Measurements from ENCODE around the gene EFEMP2.

Gene EFEMP2

DNA sequence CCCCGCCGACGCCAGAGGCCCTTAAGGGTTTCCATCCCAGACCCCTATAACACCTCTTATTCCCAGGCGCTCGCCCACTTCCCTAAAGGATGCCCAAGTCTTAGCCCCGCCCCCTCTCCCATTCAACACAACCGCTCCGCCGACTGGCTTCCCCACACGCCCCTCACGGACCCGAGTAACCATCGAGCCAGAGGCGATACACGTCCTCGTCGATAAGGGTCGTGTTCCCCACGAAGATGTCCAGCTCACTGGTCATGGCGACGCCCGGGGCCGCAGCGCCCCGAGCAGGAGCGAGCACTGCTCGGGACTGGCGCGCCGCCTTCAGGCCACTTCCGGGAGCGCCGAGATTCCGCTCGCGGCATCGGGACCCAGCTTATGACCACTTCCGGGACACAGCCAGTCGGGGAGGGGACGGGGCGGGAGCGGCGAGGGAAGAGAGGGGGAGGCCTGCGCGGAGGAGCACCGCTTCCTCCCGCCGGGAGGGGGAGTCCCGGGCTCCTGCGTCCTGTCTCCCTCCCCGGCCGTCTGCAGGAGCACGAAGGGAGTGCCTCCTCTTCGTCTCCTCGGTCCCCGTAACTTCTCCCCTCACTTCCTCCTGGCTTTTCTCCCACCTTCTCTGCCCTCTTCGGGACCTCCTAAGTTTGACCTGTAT lies 15.7 kb upstream of the EFEMP2 start, which contains the start of gene FIBP:
FIBP (minus strand) TSS at position 309 of the 652 bp plus-strand sequence; CDS start at position 256, 53 bp downstream.
- peak; percentile 92 to 99 (median 97) for DNase-seq

DNA sequence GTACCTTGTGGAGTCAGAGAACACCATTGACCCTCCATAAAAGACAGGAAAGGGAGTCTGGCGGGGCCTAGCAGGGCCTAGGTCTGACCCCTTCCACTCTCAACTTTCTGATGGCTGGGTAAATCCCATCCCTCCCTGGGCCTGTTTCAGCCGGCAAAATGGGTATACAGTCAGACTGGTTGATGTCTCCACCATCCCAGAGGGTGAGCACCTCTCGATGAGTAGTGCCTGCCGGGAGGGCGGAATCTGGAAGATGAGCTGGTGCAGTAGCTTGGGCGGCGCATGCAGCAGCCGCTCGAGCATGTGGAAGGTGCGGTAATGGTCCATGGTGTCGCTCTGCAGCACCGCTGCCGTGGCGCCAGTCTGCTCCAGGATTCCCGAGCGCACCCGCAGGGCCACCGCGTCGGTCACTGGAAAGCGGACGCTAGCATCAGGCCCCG lies 15.1 kb upstream of the EFEMP2 start:
- intact Hi-C loops (cut with DNase I): loop anchor here (10.0 kb wide), 1 partner anchor 107 kb away; no protein-coding TSS in a partner anchor
- peak in 11 of 42 donors; percentile 25 to 72 (median 54) for DNase-seq

More for the DNA sequence above, 15.7 kb upstream of the EFEMP2 start, which contains the start of gene FIBP:
- intact Hi-C loops (cut with DNase I): loop anchor here (10.0 kb wide), 1 partner anchor 107 kb away; no protein-coding TSS in a partner anchor

DNA sequence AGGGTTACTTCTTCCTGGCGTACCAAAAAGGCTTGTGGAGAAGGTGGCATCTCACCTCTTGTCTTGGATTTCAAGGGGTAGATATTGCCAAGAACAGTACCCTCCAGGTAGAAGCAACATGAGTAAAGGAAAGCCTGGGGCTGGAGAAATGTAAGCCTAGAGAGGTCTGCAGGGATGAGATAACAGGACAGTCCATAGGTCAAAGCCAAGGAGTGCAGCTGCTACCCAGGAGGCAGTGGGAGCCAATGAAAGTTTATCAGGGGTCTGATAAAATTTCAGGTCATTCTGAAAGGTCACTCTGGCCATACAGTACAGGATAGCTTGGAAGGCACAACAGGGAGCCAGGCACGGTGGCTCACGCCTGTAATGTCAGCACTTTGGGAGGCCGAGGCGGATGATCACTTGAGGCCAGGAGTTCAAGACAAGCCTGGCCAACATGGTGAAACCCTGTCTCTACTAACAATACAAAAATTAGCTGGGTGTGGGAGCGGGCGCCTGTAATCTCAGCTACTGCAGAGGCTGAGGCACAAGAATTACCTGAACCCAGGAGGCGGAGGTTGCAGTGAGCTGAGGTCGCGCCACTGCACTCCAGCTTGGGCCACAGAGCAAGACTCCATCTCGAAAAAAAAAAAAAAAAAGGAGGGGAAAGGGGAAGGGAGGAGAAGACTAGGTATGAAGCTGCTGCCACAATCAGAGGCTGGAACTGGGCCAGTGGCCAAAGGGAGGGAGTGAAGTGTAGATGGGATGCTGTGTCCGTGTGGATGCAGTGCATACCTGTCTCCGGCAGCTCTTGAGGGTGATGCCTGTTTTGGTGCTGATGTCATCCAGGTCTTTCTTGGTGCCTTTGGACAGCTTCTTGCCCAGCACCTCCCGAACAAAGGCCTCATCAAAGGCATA lies 14.5 kb upstream of the EFEMP2 start:
- no peak for DNase-seq
- intact Hi-C loops (cut with DNase I): loop anchor here (10.0 kb wide), 1 partner anchor 108 kb away; no protein-coding TSS in a partner anchor

DNA sequence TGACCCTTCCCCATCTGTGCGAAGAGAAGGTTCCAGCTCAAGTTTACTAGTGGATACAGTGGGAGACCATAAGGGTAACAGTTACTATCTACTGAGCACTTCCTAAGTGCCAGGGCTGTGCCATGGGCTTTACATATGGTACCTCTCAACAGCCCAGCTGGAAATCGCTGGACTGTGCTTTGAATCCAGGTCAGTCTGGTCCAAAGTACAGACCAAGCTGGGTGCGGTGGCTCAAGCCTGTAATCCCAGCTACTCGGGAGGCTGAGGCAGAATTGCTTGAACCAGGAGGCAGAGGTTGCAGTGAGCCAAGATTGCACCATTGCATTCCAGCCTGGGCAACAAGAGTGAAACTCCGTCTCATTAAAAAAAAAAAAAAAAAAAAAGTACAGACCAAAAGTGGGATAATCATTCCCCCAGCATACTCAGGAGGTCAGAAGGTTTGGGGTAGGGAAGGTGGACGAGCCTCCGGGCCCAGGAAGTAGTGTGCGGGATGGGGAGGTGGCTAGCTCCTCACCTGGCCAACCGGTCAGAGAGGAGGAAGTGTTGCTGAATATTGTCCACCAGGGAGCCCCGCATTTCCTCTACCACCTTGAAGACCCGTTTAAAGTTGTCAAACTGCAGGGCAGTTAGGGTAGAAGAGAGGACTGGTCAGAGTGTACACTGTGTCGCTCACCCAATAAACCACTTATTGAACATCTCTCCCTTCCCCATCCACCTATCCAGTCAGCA lies 13.4 kb upstream of the EFEMP2 start:
- intact Hi-C loops (cut with DNase I): loop anchor here (10.0 kb wide), 1 partner anchor 109 kb away; no protein-coding TSS in a partner anchor
- no peak for DNase-seq

DNA sequence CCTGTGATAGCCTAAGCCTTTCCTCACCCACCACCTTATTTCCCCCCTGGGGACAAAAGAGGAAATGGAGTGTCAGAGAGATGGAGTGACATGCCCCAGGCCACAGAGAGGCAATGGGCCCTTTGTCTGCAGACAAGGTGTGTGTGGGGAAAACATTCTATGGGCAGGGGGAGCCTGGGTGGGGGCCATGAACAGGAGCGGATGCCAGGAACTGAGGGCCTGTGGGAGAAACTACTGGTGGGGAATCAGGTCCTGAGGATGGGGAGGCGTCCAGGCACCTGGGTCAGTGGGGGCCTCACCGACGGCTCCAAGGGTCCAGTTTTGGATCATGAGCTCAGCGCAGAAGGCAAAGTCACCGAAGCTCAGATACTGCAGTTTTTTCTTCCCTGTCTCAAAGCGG lies 12.6 kb upstream of the EFEMP2 start:
- intact Hi-C loops (cut with DNase I): loop anchor here (10.0 kb wide), 1 partner anchor 110 kb away; no protein-coding TSS in a partner anchor
- DNase-seq: no peak

DNA sequence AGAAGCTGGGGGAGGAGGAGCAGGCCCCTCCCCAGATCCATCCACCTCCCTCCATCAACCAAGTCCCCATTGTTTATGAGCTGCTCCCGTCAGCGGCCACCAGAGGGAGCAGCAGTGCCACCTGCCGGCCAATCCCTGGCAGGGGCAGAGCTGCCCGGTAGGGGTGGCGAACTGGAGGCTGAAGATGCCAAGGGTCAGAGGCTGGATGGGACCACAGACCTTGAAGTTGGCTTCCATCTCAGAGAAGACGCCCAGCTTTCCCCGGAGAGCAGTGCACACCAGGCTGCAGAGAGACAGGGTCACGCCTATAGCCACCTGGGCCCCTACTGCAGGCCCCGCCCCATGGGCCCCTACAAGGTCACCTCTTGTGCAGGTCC lies 12.1 kb upstream of the EFEMP2 start:
- peak; percentile 55 to 93 (median 82) for DNase-seq
- intact Hi-C loops (cut with DNase I): loop anchor here (5.0 to 10.0 kb wide), 2 partner anchors 33 to 110 kb away; partner anchors contain the start of genes C11orf68 and DRAP1

DNA sequence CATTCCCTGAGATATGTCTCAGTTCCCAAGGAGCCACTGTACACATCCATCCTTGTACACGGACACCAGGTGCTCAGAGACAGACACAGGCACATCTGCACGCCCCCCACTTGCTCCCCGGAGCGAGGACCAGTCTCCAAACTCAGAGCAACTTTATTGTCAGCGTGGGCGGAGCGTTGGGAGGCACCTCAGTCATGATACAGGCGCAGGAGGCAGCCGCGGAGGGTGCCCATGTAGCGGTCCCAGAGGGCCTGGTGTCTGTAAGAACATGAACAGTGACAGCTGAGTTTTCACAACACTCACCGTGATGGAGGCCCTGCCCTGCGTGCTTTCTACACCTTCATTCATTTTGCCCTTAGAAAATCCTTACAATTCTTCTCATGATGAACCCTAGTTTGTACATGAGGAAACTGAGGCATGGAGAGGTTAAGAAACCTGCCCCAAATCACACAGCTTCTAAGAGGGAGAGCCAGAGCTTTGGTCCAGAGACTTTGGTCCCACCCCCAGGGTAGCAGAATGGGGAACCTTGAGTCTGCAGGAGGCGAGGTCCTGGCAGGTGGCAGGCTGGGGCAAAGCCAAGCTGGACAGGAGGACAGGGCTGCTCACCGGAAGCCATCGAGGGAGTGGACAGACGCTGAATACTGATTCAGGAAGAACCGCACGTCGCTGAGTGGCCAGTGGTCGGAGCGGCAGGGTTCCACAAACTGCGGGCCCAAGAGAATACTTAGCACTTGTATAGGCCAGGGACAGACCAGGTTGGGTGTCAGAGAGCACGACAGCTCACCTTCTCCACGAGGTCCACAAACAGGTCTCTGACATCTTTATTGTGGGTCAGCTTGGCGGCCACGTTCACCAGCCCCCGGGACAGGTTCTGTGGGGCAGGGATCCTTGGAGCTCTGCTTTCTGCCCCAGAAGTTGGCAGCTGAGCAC lies 11.5 kb upstream of the EFEMP2 start:
- no peak for DNase-seq
- intact Hi-C loops (cut with DNase I): loop anchor here (5.0 to 10.0 kb wide), 2 partner anchors 33 to 111 kb away; partner anchors contain the start of genes C11orf68 and DRAP1

DNA sequence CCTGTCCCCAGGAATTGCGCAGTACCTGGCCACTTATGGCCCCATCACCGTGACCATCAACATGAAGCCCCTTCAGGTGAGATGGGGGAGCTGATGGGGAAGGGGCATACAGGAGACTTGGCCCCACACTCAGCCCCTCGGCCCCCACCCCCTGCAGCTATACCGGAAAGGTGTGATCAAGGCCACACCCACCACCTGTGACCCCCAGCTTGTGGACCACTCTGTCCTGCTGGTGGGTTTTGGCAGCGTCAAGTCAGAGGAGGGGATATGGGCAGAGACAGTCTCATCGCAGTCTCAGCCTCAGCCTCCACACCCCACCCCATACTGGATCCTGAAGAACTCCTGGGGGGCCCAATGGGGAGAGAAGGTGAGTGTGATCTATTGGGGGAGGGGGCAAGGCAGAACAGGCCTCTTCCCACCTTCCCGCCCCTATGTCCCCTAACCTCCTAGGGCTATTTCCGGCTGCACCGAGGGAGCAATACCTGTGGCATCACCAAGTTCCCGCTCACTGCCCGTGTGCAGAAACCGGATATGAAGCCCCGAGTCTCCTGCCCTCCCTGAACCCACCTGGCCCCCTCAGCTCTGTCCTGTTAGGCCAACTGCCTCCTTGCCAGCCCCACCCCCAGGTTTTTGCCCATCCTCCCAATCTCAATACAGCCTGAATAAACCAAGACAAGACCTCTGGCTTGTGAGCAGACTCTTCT lies 10.6 kb upstream of the EFEMP2 start:
- DNase-seq: no peak
- intact Hi-C loops (cut with DNase I): loop anchor here (5.0 to 10.0 kb wide), 2 partner anchors 34 to 112 kb away; partner anchors contain the start of genes C11orf68 and DRAP1

DNA sequence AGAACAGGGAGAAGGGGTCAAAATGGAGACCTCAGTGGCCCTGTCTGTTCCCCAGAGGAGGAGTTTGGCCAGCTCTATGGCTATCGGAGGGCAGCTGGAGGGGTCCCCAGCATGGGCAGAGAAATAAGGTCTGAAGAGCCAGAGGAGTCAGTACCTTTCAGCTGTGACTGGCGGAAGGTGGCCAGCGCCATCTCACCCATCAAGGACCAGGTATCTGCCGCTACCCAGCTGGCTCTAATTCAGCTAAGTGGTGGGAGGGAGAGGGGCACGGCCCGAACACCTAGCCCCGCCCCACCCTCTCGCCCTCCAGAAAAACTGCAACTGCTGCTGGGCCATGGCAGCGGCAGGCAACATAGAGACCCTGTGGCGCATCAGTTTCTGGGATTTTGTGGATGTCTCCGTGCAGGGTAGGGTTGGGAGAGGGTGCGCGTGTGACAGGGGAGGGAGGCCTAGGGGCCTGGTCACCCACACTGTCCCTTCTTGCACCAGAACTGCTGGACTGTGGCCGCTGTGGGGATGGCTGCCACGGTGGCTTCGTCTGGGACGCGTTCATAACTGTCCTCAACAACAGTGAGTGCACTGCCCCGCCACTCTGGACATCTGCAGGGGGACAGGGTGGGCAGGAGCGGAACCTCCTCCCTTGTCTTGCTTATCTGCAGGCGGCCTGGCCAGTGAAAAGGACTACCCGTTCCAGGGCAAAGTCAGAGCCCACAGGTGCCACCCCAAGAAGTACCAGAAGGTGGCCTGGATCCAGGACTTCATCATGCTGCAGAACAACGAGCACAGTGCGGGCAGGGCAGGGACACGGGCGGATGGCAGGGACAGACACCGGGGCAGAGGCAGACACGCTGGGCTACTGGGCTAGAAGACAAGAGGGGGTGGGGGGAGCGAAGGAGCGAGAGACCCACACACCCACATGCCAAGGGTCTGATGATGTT lies 9.8 kb upstream of the EFEMP2 start:
- no peak for DNase-seq
- intact Hi-C loops (cut with DNase I): loop anchor here (5.0 to 10.0 kb wide), 2 partner anchors 35 to 112 kb away; partner anchors contain the start of genes C11orf68 and DRAP1

DNA sequence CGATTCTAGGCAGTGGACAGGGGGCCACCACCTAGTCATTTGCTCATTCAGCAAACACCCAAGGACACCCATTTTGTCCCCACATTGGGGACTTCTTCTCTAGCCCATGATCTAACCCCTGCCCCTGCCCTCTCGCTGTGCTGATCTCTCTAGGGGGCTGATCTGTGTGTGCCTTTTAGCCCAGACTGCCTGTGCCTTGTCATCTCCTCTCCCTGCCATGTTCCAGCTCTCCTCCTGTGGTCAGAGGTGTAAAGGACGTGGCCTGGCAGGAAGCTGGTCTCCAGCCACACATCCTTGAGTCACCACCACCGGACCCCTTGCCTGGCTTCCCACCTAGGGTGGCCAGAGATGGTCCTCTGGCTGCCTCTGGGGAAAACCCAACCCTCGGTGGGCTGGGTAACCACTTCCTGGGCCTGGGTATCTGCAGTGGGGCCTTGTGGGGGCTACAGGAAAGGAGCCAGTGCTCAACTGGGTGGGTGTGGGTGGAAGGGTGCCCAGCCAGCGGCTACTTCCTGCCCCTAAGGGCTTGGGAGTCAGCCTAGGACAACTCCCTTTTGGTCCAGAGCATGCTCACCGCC lies 8.3 kb upstream of the EFEMP2 start:
- intact Hi-C loops (cut with DNase I): loop anchor here (5.0 to 10.0 kb wide), 2 partner anchors 36 to 114 kb away; partner anchors contain the start of genes C11orf68 and DRAP1
- DNase-seq: no peak

DNA sequence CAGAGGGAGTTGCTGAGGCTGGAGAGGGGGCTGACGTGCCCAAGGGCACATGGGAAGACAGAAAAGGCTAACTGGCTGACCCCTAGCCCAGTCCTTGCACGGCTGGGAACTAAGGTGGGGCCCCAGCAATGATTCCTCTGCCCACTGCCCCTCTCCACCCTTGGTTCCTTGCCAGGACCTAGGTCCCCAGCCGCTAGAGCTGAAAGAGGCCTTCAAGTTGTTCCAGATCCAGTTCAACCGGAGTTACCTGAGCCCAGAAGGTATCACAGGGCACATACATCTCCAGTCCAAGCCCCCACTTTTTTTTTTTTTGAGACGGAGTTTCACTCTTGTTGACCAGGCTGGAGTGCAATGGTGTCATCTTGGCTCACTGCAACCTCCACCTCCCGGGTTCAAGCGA lies 7.4 kb upstream of the EFEMP2 start:
- intact Hi-C loops (cut with DNase I): loop anchor here (5.0 to 10.0 kb wide), 2 partner anchors 37 to 115 kb away; partner anchors contain the start of genes C11orf68 and DRAP1
- no peak for DNase-seq

DNA sequence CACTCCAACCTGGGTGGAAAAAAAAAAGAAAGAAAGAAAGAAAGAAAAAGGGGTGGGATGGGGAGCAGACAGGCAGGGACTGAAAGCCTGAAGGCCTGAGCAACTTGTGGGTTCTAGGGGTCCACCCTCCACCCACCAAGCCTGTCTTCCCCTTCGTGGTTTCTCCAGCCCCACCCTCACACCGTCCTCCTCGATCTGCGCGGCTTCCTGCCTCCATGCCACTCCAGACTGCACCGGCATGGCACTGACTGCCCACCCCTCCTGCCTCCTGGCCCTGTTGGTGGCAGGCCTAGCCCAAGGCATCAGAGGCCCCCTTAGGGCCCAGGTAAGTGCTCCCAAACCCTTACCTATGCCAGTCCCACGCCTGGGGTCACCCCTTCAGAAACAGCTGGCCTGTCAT lies 7.0 kb upstream of the EFEMP2 start, which contains the start of gene CTSW:
CTSW (plus strand) TSS at position 221 of the 400 bp plus-strand sequence; CDS start at position 239, 18 bp downstream.
- no peak for DNase-seq
- intact Hi-C loops (cut with DNase I): loop anchor here (5.0 to 10.0 kb wide), 2 partner anchors 38 to 115 kb away; partner anchors contain the start of genes C11orf68 and DRAP1

DNA sequence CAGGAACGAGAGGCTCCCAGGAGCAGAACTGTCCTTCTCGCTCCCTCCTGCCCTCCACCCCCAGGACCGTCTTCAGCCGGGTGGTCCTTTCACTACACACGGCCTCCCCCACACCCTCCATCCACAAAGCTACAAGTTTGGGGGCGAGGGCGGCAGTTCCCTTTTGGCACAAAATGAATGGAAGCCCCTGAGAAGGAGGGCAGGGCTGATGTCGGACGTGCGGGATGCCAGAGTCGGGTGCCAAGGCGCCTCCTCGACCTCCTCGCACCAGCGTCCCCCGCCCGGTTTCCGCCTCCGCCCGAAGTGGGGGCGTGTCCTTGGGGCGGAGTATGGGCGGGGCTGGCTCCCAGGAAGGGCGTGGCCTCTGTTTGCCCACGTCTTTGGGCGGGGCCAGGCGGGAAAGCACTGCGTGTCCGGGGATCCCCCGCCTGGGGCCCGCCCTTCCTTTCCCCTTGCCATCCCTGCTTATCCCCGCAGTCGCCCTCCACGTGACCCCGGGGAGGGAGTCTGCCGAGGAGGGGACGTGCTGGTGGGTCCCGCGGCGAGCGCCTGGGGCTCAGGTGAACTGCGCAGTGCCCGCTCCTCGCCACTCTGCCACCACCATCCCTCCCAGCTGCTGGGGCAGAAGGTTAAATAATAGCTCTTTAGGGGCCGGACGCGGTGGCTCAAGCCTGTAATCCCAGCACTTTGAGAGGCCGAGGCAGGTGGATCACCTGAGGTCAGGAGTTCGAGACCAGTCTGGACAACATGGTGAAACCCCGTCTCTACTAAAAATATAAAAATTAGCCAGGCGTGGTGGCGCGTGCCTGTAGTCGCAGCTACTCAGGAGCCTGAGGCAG lies 937 bp upstream of the EFEMP2 start:
- DNase-seq: peak; percentile 84 to 98 (median 95)
- intact Hi-C loops (cut with DNase I): no loop called here
